CD4-positive, alpha-beta T cell treated with Interleukin-2 at 100 ng/mL for 4 hours (primary cell): ENCODE data around the gene SALL1.

ENCODE experiments used
- DNase-seq: peaks from one replicate; pipeline ENCODE4 v3.0.0-alpha.2; 2020; ENCODE audit warnings: low spot score

The SALL1 gene

DNA sequence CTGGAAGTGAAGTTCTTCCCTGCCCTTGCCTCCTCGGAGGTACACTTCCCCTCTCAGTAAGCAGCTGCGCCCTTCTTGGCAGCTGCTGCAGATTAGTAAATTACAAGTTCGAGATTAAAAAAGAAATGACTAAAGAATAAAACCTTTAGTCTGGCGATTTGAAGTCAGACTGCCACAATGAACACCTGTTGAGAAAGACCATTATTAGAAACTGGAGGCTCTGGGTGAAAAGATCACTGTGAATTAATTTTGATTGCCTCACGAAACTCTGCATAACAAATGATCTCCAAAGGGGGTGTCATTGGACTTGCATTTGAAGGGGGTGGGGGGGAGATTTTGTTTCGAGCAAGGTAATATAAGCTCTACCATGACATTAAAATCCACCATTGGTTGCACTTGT is 39.3 kb downstream of the SALL1 start:
- no peak for DNase-seq

DNA sequence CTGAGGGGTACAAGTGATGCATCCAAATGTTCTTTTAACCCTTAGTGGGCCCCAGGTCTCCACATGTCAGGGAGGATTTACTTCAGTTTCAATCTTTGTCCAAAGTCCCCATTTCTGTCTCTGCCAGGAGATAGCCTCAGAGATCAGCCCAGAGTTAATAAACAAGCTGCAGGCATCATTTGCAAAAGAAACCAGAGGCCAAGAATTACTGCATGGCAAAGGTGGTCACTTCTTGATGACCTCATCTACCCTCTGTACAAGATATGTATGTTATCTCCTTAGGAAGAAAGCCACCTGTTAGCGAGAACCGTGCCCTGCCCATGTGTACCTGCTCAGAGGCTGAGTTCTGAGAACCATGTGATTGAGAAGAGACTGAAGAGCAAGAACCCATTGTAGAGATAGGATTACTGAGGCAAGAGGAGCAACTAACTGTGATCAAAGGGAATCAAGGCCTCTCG is 40.3 kb downstream of the SALL1 start:
- no peak for DNase-seq

DNA sequence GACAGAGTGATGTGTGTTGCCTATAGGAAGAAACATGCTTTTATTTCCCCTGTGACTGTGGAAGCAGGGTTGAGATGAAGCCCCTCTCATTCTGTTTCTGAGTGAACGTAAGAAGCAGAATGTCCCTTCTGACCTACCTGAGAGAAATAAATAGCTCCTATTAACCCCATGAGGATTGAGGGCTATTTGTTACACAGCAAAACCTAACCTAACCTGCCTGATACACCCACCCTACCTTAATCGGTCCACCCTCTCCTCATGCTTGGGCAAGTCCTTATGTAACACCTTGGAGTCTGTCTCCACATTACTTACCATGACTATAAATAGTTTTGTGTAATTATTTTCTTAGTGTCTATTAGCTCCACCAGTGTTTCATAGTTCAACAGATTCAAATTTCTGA is 41.9 kb downstream of the SALL1 start:
- DNase-seq: no peak

DNA sequence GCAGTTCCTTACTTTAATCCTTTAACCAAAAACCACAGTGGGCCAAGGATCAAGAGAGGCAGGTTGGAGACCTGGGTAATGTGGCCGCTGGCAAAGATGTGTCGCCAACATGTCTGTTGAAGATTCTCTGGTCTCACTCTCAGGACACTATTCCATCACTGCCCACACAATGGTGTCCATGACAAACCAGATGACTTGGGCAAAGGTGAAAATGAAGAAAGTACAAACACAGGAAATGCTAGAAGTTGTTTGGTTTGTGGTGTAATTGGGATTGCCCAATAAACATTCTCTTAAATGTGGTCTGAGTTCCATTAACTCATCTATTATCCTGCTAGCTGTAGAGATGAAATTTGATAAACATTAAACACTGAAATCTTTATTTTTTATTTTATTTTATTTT is 43.3 kb downstream of the SALL1 start:
- no peak for DNase-seq

DNA sequence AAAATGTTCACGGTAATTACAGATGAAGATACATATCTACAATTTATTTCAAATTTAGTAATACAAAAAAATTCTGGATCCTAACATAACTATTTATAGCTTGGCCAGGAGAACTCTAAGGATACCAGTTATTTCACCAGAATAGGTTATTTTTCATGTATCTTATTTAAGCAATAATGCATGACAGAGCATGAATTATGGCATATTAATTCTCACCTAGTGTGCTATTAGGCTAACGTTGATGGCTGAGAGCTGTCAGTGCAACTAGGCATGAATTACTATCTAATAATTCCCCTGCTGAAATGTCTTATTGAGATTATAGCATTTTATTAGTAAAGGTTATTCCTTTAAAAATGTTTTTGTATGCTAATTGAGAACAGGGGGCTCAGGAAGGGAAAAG is 44.5 kb downstream of the SALL1 start:
- no peak for DNase-seq

DNA sequence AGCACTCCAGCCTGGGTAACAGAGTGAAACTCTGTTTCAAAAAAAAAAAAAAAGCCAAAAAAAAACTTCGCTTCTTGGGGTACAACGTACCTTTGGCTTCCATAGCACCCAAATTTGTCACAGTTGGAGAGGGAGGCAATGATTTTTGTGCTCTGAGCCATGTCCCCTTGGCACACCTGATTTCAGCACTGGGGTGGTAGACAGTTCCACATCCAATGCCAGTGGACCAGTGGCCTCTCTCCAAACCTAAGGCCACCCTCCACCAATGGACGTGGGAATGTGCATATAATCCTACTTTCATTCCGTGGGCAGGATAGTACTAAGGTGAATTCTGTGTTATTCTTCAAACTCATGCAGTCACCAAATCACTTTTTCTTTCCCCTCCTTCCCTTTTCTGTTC is 47.5 kb downstream of the SALL1 start:
- DNase-seq: no peak

DNA sequence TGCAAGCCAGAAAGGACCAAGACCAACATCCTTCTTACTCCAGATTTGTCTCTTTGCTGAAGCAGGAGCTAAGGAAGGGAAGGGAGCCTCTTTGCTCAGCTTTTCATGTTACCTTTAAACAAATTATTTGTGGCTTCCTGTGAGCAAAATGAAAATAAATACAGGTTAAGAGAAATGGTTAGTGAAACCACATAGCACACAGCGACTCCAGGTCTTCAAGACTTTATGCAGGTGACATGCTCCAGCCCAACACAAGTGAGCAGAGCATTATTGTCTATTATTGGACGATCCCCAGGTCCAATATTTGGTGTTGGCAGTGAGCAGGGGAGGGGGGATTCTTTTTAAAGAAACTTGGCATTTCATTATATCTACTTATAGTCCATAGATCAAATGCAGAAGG is 53.3 kb downstream of the SALL1 start:
- DNase-seq: no peak

DNA sequence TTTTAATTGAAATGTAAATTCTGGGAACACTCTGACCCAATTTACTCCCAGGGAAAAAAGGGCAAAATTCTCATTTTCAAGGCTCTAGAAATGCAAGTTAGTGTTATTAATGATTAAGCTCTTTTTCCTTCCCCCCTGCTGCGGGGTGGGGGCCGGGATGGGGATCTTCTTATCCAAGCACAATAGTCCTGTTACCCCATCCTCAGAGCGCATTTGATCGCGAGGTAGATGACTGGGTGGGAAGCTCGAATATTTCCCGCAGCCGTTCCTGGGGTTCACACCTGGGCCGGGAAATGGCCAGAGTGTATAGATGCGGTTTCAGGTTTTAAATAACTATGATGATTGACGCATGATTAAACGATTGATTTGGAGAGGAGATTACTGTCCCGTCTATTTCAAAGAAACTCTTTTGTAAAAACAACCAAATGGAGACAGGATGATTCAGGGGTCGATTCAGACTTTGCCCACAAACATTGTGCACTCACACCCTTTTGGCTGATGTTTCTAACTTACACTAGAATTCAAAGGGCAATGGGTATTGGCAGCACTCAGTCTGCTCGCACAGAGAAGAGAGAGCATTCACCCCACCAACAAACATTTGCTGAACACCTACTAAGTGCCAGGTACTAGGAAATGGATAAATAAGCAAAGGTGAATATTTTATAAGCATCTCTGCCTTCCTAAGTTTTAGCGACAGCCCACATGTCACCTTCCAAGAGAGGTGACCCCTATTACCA is 55.0 kb downstream of the SALL1 start:
- DNase-seq: no peak

DNA sequence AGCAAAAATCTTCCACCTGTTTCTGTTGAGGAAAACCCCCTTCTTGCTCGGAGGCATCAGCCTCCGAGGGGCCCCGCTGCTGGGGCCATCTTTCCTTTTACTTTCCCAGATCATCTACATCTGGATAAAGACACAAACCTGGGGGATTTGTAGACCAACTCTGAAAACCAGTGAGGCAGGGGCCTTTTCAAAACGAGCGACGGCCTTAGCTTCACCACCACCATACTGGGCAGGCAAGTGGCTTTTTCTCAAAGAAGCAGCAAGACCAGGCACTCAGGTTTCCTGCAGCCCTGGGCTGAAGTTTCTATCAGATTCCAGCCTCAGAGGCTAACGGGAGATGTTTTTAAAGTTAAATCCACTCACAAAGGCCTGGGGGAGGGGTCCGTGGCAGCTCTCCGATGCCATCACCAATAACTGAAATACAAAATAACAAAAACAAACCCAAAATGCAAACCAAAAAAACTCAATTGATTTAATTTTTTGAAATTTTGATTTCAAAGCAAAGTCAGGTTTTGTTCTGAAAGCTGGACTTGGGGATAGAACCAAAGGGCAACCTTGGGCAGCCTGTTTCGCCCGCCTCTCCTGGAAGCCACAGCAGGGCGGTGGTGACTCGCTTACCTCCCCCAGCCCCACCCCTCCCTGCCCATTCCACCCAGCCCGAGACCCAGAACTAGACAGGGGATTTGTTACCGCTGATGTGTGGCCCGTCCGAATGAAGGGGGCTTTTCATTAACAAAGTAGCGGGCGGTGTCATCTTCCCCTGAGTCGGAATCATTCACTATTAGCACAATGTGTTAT is 55.8 kb downstream of the SALL1 start:
- no peak for DNase-seq

DNA sequence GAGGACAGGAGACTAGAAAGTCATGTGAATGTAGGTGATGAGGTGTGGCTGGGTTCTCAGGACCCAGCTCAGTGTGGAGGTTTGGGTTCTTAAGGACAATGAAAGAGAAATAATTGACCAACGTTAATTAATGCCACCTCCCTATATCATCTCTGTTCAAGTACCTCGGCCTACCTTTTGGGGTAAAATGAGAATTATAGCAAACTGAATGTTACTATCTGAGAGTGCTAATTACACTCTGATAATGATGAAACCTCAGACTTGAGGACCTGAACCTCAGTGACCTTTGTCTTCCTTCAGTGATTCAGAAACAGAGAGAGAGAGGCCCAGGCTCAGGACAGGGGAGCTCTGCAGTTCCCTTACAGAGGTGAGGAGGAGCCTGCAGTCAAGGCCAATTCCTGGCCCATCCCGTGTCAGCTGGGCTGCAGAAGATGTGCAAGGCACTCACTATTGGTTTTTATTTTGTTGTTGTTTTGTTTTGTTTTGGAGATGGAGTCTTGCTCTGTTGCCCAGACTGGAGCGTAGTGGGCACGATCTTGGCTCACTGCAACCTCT is 57.3 kb downstream of the SALL1 start:
- DNase-seq: no peak
